ENCODE data around the gene CAMKK2.
"Not testable (repeated sequence)": the region's sequence is repeated elsewhere in the genome, so short reads cannot be mapped to it uniquely, and the experiment has no call there.

The CAMKK2 gene

DNA sequence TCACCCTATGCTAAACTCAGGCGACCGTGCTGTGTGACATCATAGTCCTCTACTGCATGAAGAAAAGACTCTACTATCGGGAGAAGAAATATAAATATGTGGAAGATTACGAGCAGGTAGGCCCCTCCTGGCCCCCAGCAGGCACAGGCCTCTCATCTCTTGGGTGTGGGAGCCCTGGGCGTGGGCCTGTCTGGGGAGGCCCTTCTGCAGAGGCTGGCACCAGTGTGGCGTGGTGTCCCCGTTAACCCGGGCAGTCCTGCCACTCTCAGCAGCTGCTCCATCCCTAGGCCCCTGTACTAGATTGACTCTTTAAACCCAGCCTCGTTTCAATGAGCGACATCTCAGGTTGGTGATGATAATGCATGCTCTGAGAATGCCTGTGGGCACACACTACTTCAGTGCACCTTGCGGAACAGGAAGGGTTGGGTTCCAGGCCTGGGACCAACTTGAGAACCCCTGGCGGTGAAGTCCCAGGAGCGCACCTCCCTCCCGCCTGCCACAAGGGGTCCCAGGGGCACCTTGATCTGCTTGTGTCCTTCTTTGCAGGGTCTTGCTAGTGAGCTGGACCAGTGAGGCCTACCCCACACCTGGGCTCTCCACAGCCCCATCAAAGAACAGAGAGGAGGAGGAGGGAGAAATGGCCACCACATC is 63.4 kb downstream of the CAMKK2 start:
- Mint-ChIP-seq H3K4me1 (peaks cover 7% of the 10 kb centered on the region), H3K27me3 (no peaks in the 10 kb centered on the region), H3K27ac (peak overlapping the region; percentile 32), H3K9me3 (no peaks in the 10 kb centered on the region), H3K4me3 (no peak overlapping the region), H3K36me3 (peaks cover 45% of the 10 kb centered on the region)
- ATAC-seq, result no peak

DNA sequence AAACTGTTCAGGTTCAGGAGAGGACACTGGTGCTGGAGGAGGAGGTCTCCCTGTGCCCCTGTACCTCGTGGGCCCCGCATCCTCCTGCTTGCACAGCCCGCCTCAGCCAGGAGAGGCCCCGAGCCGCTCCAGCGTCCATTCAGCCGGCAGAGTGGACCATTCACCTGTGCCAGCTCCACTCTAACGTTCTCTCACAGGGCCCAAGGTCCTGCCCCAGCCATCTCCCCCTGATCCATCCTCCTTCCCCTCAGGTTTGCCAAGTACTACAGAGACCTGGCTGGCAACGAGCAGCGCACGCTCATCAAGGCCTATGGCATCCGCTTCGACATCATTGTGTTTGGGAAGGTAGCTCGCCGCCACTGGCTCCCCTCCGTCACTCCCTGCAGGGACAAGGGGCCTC is 64.3 kb downstream of the CAMKK2 start:
- ATAC-seq, result no peak
- Mint-ChIP-seq H3K4me3 (no peak overlapping the region), H3K36me3 (peaks cover 45% of the 10 kb centered on the region), H3K9me3 (no peaks in the 10 kb centered on the region), H3K4me1 (peaks cover 15% of the 10 kb centered on the region), H3K27me3 (no peaks in the 10 kb centered on the region), H3K27ac (no peak overlapping the region)

DNA sequence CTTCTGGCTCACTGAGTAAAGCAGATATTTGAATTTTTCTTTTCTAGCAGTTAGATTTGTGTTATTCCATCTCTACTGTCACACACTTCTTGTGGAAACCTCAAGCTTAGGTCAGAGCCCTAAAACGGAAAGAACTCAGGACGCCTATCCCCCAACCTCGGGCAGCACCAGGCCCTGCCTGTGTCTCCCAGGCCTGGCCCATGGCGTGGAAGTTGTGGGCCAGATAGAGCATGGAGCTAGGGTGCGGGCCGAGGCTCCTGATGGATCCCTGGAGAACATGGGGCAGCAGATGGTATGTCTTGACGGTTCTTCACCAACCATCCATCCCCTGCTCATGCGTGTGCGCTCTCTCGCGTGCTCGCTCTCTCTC is 66.0 kb downstream of the CAMKK2 start:
- Mint-ChIP-seq H3K4me3 (no peak overlapping the region), H3K27ac (no peak overlapping the region), H3K36me3 (peaks cover 39% of the 10 kb centered on the region), H3K27me3 (no peaks in the 10 kb centered on the region), H3K9me3 (no peaks in the 10 kb centered on the region), H3K4me1 (peaks cover 23% of the 10 kb centered on the region)
- ATAC-seq, result no peak

DNA sequence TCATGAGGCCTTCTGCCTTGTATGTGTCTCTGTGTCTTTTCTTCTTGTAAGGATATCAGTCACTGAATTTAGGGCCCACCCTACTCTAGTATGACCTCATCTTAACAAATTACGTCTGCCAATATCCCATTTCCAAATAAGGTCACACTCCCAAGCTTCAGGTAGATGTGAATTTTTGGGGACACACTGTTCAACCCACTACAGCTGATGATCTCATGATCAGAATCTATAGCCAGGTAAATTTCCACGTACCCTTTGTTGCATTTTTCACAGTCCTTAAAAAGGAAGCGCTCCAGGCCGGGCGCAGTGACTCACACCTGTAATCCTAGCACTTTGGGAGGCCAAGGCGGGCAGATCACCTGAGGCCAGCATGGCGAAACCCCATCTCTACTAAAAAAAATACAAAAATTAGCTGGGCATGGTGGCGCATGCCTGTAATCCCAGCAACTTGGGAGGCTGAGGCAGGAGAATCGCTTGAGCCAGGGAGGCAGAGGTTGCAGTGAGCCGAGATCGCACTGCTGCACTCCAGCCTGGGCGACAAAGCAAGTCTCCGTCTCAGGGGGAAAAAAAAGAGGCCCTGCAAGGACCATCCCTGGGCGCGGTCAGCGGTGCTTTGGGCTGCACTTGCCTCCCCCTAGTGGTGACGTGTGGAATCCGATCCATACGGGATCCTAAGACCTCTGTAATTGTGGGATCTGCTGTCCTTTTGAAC is 66.5 kb downstream of the CAMKK2 start:
- H3K27me3 Mint-ChIP-seq, H3K27ac Mint-ChIP-seq, ATAC-seq, H3K4me3 Mint-ChIP-seq, H3K9me3 Mint-ChIP-seq: not testable (repeated sequence)
- H3K36me3 Mint-ChIP-seq, result peaks cover 39% of the 10 kb centered on the region
- H3K4me1 Mint-ChIP-seq, result peaks cover 23% of the 10 kb centered on the region

DNA sequence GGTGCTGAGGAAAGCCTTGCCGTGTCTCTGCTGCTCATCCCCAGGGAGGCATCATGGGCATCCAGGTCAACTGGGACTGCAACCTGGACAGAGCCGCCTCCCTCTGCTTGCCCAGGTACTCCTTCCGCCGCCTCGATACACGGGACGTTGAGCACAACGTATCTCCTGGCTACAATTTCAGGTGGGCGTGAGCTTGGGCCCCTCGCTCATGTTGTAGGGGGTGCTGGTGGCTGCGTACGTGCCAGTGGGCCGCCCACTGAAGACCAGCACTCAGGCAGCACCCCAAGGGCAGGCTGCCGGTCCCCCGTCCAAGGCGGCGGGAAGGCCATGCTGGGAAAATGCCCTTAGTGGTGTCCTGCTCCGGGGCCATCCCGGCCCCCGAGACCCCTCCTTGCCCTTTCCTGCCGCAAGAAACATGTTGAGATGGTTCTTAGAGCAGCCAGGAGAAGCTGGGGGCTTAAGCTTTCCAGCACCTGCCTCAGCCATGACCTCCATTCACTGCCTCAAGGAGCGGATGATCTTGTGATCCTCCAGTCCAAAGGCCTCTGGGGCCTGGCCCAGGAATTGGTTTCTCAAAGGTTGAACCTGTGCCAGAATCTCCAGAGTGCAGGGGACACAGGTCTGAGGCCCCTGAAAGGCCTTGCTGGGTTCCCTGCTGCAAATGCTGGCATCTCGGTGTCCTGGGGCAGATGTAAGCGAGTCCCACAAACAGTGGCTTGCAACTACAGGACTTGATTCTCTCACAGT is 67.4 kb downstream of the CAMKK2 start:
- H3K36me3 Mint-ChIP-seq, result peaks cover 32% of the 10 kb centered on the region
- H3K4me3 Mint-ChIP-seq, result no peak overlapping the region

DNA sequence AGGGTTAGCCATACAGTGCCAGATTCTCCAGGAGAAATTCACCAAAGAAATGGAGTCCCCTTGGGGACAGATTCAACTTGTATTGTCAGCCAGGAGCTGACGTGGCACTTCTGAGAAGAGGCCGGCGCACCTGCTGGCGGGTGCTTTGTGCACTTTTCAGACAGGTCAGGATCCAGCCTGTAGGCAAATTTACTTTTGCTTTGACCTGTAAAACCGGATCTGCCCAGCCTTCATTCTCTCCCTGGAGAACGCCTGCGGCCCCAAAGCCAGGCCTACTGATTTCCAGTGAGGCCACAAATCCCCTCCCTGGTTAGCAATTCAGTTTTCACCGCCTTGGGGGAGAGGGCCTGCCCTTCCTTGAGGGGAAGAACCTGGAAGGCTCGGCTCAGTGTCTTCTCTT is 69.2 kb downstream of the CAMKK2 start:
- ATAC-seq, result peak; percentile 91
- Mint-ChIP-seq H3K9me3 (no peaks in the 10 kb centered on the region), H3K4me1 (peaks cover 49% of the 10 kb centered on the region), H3K4me3 (peak overlapping the region; percentile 39), H3K27me3 (no peaks in the 10 kb centered on the region), H3K27ac (peak overlapping the region; percentile 86), H3K36me3 (peaks cover 20% of the 10 kb centered on the region)

More for the DNA sequence above, 67.4 kb downstream of the CAMKK2 start:
- H3K27me3 Mint-ChIP-seq, result no peaks in the 10 kb centered on the region
- H3K4me1 Mint-ChIP-seq, result peaks cover 31% of the 10 kb centered on the region
- no peaks in the 10 kb centered on the region for H3K9me3 Mint-ChIP-seq
- ATAC-seq, result no peak
- H3K27ac Mint-ChIP-seq, result no peak overlapping the region

DNA sequence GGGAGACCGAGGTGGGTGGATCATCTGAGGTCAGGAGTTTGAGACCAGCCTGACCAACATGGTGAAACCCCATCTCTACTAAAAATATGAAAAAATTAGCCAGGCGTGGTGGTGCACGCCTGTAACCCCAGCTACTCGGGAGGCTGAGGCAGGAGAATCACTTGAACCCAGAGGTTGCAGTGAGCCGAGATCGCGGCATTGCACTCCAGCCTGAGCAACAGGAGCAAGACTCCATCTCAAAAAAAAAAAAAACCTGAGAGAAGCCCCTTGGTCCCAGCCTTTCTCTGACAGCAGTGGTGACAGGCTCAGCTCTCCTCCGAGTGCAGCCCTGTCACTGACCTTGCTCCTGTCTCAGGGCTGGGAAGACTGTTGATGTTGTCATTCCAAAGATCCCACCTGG is 69.6 kb downstream of the CAMKK2 start:
- Mint-ChIP-seq H3K27ac (peak overlapping the region; percentile 86), H3K36me3 (peaks cover 19% of the 10 kb centered on the region), H3K4me1 (peaks cover 53% of the 10 kb centered on the region)
- not testable (repeated sequence) for ATAC-seq, H3K27me3 Mint-ChIP-seq, H3K4me3 Mint-ChIP-seq, H3K9me3 Mint-ChIP-seq

DNA sequence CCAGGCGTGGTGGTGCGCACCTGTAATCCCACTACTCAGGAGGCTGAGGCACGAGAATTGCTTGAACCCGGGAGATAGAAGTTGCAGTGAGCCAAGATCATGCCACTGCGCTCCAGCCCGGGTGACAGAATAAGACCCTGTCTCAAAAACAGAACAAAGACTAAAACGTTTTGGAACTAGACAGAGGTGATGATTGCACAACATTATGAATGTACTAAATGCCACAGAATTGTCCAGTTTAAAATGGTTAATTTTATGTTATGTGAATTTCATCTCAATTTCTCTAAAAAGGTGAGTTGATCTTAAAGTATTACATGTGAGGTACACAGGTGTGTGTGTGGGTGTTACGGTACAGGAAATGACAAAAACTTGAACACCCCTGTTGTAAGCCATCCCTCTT is 70.1 kb downstream of the CAMKK2 start:
- peaks cover 54% of the 10 kb centered on the region for H3K4me1 Mint-ChIP-seq
- no peaks in the 10 kb centered on the region for H3K9me3 Mint-ChIP-seq
- no peaks in the 10 kb centered on the region for H3K27me3 Mint-ChIP-seq
- H3K27ac Mint-ChIP-seq, result peak overlapping the region; percentile 86
- peaks cover 21% of the 10 kb centered on the region for H3K36me3 Mint-ChIP-seq
- H3K4me3 Mint-ChIP-seq, result peak overlapping the region; percentile 5
- ATAC-seq, result no peak

DNA sequence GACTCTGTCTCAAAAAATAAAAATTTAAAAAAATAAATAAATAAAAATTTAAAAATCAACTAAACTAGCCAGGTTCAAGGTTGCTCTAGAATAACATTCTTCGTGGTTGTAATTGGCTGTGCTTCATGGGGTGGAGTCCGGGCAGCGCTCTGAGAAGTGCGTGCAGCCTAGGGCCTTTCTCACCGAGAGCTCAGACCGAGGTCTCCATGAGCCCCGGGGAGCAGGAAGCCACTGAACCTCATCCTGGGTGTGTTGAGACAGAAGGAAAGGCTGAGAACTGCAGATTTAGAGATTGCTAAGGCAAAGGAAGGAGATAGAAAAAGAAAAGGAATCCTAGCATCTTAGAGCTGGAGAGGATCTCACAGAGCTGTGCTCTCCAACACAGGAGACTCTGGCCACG is 71.9 kb downstream of the CAMKK2 start:
- Mint-ChIP-seq H3K27me3 (no peaks in the 10 kb centered on the region), H3K4me3 (no peak overlapping the region), H3K36me3 (peaks cover 17% of the 10 kb centered on the region), H3K9me3 (no peaks in the 10 kb centered on the region), H3K4me1 (peaks cover 47% of the 10 kb centered on the region), H3K27ac (peak overlapping the region; percentile 78)
- ATAC-seq, result no peak

DNA sequence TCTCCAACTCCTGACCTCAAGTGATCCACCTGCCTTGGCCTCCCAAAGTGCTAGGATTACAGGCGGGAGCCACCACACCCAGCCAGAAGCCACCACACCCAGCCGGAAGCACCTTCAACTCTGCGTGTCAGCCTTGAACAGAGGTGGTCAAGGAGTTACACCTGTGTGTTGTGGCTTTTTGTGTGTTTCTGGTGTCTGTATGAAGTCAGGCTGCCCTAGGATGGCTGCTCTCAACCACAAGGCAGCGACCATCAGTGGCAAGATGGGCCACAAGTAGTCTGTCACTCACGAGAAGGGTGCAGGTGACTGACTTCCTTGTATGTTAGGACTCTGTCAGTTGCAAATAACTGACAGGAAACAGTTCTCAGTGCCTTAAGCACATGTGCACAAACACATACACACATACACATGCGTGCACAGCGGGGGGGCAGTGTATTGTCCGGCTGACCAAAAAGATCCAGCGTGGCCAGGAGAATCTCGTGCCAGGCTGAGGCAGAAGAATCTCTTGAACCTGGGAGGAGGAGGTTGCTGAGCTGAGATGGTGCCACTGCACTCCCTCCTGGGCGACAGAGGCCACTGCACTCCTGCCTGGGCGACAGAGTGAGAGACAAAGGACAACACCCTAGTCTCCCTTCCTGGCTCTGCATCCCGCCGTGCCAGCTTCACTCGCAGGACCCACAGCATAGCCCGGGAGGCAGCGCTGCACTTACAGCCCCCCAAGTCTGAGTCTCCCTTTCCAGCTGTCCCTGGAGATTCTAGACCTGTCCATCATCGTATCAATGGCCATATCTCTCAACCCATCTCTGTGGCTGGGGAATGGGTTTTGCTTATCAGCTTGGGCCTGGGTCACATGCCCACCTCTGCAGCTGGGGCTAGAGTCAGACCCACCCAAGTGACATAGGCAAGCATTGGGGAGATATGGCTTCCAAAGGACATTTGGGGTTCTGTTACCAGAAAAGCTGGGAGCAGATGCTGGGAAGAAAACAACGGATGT is 72.9 kb downstream of the CAMKK2 start:
- H3K4me3 Mint-ChIP-seq, result no peak overlapping the region
- no peaks in the 10 kb centered on the region for H3K27me3 Mint-ChIP-seq
- peak overlapping the region; percentile 78 for H3K27ac Mint-ChIP-seq
- H3K9me3 Mint-ChIP-seq, result no peaks in the 10 kb centered on the region
- H3K4me1 Mint-ChIP-seq, result peaks cover 47% of the 10 kb centered on the region
- peak; percentile 74 for ATAC-seq
- peaks cover 23% of the 10 kb centered on the region for H3K36me3 Mint-ChIP-seq

DNA sequence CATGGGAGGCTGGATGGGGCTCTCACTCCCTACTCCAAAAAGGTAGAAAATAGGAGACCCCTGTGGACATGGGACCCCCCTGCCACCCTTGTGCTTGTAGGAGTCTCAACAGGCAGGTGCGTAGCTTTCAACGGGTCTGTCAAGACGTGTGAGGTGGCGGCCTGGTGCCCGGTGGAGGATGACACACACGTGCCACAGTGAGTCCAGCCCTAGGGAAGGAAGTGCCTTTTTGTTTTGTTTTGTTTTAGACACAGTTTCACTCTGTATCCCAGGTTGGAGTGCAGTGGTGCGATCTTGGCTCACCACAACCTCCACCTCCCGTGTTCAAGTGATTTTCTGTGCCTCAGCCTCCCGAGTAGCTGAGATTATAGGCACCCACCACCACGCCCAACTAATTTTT is 73.7 kb downstream of the CAMKK2 start:
- Mint-ChIP-seq H3K4me3 (no peak overlapping the region), H3K4me1 (peaks cover 46% of the 10 kb centered on the region), H3K36me3 (peaks cover 29% of the 10 kb centered on the region), H3K27me3 (no peaks in the 10 kb centered on the region), H3K27ac (peak overlapping the region; percentile 78), H3K9me3 (no peaks in the 10 kb centered on the region)
- ATAC-seq, result peak; percentile 71

DNA sequence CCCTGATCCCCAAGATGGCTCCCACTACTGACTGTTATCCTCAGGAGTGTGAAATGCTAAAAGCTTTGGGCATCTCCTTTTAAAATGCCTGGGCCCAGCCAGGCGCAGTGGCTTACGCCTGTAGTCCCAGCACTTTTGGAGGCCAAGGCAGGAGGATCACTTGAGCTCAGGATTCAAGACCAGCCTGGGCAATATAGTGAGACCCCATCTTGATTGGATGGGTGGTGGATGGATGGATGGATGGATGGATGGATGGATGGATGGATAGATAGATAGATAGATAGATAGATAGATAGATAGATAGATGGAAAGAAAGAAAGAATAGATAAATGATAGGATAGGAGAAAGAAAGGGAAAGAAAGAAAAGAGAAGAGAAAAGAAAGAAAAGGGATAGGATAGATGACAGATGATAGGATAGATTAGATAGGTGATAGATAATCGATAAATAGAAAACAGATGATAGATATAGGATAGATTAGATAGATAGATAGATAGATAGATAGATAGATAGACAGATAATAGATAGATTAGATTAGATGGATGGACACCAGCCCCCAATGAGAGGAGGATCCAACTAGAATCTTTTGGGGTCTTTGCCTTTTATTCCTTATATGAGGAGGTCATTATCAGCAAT is 77.0 kb downstream of the CAMKK2 start:
- peaks cover 39% of the 10 kb centered on the region for H3K36me3 Mint-ChIP-seq
- H3K4me3 Mint-ChIP-seq, result no peak overlapping the region
- peaks cover 31% of the 10 kb centered on the region for H3K4me1 Mint-ChIP-seq
- no peaks in the 10 kb centered on the region for H3K27me3 Mint-ChIP-seq
- H3K9me3 Mint-ChIP-seq, result no peaks in the 10 kb centered on the region
- peak overlapping the region; percentile 1 for H3K27ac Mint-ChIP-seq
- ATAC-seq, result no peak

DNA sequence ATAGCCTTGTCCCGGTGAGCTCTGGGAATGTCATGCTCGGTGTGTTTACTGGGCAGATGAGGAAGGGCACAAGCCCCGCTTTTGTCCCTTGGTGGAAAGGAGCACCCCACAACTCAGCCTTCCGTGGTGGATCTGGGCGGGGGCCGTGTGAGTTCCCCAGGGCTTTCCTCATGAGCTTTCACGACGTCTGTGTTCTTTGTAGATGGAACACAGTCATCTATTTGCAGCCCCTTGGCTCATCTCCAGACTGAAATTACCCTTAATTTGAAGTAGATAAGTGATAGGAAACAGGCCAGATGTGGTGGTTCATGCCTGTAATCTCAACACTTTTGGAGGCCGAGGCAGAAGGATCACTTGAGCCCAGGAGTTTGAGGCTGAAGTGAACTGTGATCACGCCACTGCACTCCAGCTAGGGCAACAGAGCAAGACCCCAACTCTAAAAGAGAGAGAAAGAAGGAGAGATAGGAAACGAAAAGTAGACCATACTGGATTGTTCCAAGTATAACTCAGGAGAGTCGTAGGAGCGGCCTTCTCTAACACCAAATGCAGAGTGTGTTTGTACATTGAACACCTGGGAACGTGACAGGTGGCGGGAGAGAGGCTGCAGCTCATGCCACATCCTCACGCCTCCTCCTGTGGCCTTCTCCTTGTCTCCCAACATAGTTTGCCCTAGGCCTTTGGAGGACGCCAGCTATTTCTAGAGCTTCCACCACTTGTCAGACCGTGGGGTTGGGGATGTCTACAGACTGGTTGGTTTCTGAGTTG is 77.7 kb downstream of the CAMKK2 start:
- H3K27ac Mint-ChIP-seq, result peak overlapping the region; percentile 1
- no peaks in the 10 kb centered on the region for H3K9me3 Mint-ChIP-seq
- H3K27me3 Mint-ChIP-seq, result no peaks in the 10 kb centered on the region
- H3K36me3 Mint-ChIP-seq, result peaks cover 44% of the 10 kb centered on the region
- H3K4me3 Mint-ChIP-seq, result no peak overlapping the region
- peaks cover 31% of the 10 kb centered on the region for H3K4me1 Mint-ChIP-seq
- ATAC-seq, result no peak

DNA sequence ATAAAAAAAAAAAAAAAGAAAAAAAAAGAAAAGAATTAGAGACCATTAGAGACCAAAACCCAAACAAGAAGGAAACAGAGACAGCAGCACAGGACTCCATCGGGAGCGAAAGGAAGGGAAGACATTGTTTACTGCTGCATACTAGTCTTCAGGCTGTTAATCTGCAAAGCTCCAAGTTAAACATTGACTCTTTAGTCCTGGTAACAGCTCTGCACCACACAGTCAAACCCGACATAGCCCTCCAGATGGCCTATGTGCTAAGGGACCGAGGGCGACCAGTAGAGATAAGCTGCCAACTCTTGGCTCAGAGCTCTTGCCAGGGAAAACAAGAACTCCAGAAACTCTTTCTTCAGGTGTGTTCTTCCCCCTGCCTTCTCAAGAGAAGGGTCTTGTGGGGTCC is 78.7 kb downstream of the CAMKK2 start:
- no peak for ATAC-seq
- Mint-ChIP-seq H3K27ac (no peak overlapping the region), H3K9me3 (no peaks in the 10 kb centered on the region), H3K4me3 (no peak overlapping the region), H3K4me1 (peaks cover 21% of the 10 kb centered on the region), H3K27me3 (no peaks in the 10 kb centered on the region), H3K36me3 (peaks cover 42% of the 10 kb centered on the region)

All from stimulated activated memory B cell treated with anti-CD40 and anti-IgM and Interleukin-4, amounts not matched to agents 10 μg/mL and 1 μg/mL and 100 μg/mL, for 72 hours (primary cell).